Ectodermal cell (in vitro differentiated cells): ENCODE data around the gene KLHL11.
"Not testable (repeated sequence)": the region's sequence is repeated elsewhere in the genome, so short reads cannot be mapped to it uniquely, and the experiment has no call there.

Experiments used
- H3K27ac ChIP-seq: 2 replicates; pipeline ENCODE4 v1.7.0; 2013; ENCODE audit warnings: mild to moderate bottlenecking, low read depth, low read length; ENCODE audit not compliant: insufficient read depth, poor library complexity, severe bottlenecking
- H3K27me3 ChIP-seq: 2 replicates; pipeline ENCODE4 v1.7.0; 2013; ENCODE audit warnings: mild to moderate bottlenecking, low read length; ENCODE audit not compliant: insufficient read depth, control insufficient read depth, poor library complexity, severe bottlenecking
- H3K36me3 ChIP-seq: one replicate; pipeline ENCODE4 v1.7.0; 2013; ENCODE audit warnings: low read length; ENCODE audit not compliant: control insufficient read depth, insufficient read depth
- H3K4me1 ChIP-seq: one replicate; pipeline ENCODE4 v1.7.0; 2013; ENCODE audit warnings: low read length; ENCODE audit not compliant: control insufficient read depth, insufficient read depth
- H3K4me3 ChIP-seq: 2 replicates; pipeline ENCODE4 v1.7.0; 2013; ENCODE audit warnings: low read depth, low read length, control low read depth; ENCODE audit not compliant: insufficient read depth
- H3K9me3 ChIP-seq: 2 replicates; pipeline ENCODE4 v1.7.0; 2013; ENCODE audit warnings: mild to moderate bottlenecking, low read length, moderate library complexity; ENCODE audit not compliant: control insufficient read depth
- WGBS, 2 experiments: methylation state at CpG; one replicate each; pipeline ENCODE4 v1.1.7; 2013; ENCODE audit warnings: missing lambda C conversion rate in 2 of 2; 5-methylcytosine and 5-hydroxymethylcytosine counted together

Gene KLHL11

GRCh38 chr17:41839448-41839847, 25.8 kb downstream of the KLHL11 start:
- not testable (repeated sequence) for H3K27me3 ChIP-seq, H3K9me3 ChIP-seq, H3K4me3 ChIP-seq, H3K27ac ChIP-seq, H3K36me3 ChIP-seq, H3K4me1 ChIP-seq
- WGBS, 2 experiments: 84 to 100% methylated on average over 2 of the region's 2 CpGs

- Histone ChIP-seq H3K36me3 (no peaks in the 10 kb centered on the region), H3K4me3 (peak within 1 kb of the TSS; percentile 96), H3K27ac (no peak within 1 kb of the TSS), H3K4me1 (peaks cover 8% of the 10 kb centered on the region), H3K27me3 (peaks cover 6% of the 10 kb centered on the region), H3K9me3 (no peaks in the 10 kb centered on the region)
- 95% methylated on average over 15 of the region's 15 CpGs for WGBS, 2 experiments
Observed at GRCh38 chr17:41837761-41838538, 27.3 kb downstream of the KLHL11 start, which contains the start of gene KLHL10. KLHL10 (plus strand) TSS chr17:41837825; CDS start chr17:41837933, 108 bp downstream.

DNA sequence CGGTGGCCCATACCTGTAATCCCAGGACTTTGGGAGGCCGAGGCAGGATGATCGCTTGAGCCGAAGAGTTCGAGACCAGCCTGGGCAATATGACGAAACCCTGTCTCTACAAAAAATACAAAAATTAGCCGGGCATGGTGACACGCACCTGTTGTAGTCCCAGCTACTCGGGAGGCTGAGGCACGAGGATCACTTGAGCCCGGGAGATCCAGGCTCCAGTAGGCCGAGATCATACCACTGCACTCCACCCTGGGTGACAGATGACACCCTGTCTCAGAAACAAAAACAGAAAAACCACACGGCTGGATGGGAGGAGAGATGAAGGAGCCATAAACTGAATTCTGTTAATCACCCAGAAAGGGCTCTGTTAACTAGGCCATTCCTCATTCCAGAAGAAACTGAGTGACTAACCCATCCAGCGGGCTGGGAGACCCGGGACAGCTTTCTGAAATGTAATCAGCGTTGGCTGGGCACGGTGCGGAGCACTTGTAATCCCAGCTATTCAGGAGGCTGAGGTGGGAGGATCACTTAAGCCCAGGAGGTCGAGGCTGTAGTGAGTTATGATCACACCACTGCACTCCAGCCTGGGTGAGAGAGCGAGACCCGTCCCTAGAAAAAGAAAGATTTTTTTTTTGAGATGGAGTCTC, 28.6 kb downstream of the KLHL11 start:
- peaks cover 8% of the 10 kb centered on the region for H3K4me1 ChIP-seq
- H3K27me3 ChIP-seq: peaks cover 6% of the 10 kb centered on the region
- H3K27ac ChIP-seq: no peak overlapping the region
- WGBS, 2 experiments: 79 to 80% methylated on average over 21 of the region's 21 CpGs
- H3K36me3 ChIP-seq: peaks cover 8% of the 10 kb centered on the region
- H3K9me3 ChIP-seq: no peaks in the 10 kb centered on the region
- peak overlapping the region; percentile 96 for H3K4me3 ChIP-seq

DNA sequence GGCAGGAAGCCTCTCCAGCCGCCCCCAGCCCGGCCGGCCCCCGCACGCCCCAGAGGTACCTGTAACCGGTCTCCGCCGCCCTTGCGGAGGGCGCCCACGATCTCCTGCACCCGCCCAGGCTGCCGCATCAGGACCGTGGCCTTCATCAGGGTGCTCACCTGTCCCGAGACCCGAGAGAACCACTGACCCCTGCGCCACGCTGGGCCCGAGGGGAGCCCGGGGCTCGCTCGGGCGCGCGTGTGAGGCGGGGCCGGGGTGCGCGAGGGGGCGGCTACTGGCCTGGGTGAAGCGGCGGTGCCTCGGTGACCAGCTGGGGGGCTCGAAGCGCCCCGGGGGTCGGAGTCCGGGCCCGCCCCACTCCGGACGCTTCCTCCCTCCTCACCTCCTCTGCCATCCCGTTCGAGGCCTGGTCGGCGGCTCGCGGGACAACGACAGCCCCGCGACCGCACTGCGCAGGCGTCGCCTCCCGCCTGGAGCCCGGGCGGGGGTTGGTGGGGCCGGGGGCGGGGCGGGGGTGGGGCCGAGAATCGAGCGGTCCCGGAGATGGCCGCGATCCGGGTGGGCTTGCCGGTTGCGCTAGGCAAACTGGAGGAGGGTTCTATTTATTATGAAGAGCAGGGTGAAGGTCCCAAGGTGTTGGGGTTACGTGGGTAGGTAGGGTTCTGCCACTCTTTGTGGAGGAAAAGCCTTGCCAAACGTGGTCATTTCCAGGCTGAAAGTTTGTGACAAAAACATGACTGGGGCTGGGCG, 29.2 kb downstream of the KLHL11 start, which contains the start of gene NT5C3B:
Gene NT5C3B (minus strand): TSS at position 433 of the 750 bp plus-strand sequence. CDS start 39 bp downstream, at position 394.
- peaks cover 9% of the 10 kb centered on the region for H3K36me3 ChIP-seq
- no peaks in the 10 kb centered on the region for H3K9me3 ChIP-seq
- H3K27me3 ChIP-seq: peaks cover 6% of the 10 kb centered on the region
- H3K4me1 ChIP-seq: peaks cover 8% of the 10 kb centered on the region
- WGBS, 2 experiments: 1% methylated on average over 72 of the region's 72 CpGs
- H3K27ac ChIP-seq: no peak within 1 kb of the TSS
- peak within 1 kb of the TSS; percentile 96 for H3K4me3 ChIP-seq

- H3K4me3 ChIP-seq: peak overlapping the region; percentile 96
- H3K27ac ChIP-seq: no peak overlapping the region
- H3K4me1 ChIP-seq: peaks cover 8% of the 10 kb centered on the region
- peaks cover 9% of the 10 kb centered on the region for H3K36me3 ChIP-seq
- H3K27me3 ChIP-seq: peaks cover 6% of the 10 kb centered on the region
- WGBS, 2 experiments: 15 to 17% methylated on average over 13 of the region's 13 CpGs
- H3K9me3 ChIP-seq: no peaks in the 10 kb centered on the region
Observed at GRCh38 chr17:41835214-41835799, 29.9 kb downstream of the KLHL11 start.

DNA sequence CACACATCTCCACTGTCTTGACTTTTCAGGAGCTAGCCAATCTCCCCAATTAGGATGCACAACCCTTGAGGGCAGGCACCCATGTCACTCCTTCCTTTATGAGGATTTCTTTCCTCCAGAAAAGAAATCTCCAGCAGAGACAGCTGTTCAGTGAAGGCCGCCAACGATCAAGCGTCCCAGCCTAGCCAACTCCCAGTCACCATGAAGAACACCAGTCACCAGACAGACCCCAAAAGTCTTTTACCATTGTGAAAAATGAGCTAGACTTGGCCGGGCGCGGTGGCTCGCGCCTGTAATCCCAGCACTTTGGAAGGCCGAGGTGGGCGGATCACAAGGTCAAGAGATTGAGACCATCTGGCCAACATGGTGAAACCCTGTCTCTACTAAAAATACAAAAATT, 35.3 kb downstream of the KLHL11 start:
- H3K36me3 ChIP-seq: peaks cover 27% of the 10 kb centered on the region
- not testable (repeated sequence) for H3K27me3 ChIP-seq, H3K4me1 ChIP-seq, H3K27ac ChIP-seq, H3K9me3 ChIP-seq, H3K4me3 ChIP-seq
- WGBS, 2 experiments: 86 to 87% methylated on average over 10 of the region's 10 CpGs

DNA sequence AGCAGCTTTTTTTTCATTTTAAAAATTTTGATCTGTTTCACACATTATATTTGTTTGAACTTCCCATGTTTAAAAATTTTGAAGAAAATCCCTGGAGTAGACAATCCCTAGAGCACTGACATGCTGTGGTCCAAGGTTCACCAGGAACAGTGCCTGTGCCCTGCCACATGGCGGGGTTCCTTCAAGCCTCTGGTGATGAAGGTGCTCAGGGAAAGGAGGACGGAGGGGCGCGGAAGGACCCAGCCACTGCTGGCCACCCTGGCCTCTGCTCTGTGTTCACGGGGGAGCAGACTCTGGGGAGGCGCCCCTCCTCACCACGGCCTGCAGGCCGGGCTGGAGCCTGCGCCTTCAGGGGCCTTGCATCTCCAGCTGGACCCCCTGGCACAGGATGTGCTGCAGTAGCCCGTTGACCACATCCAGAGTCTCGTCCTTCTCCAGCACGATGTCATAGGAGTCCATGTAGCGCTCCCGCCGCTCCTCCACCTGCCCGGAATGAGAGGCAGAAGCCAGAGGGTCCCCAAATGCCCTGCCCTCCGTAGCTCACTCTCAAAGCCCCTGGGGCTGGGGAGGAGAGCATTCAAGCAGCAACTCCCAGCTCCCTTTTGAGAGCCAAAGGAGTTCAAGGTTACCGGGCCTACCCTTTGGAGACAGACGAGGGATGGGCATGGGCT, 39.9 kb downstream of the KLHL11 start:
- Histone ChIP-seq H3K36me3 (peaks cover 22% of the 10 kb centered on the region), H3K4me1 (peaks cover 11% of the 10 kb centered on the region), H3K4me3 (no peak overlapping the region), H3K9me3 (no peaks in the 10 kb centered on the region), H3K27me3 (no peaks in the 10 kb centered on the region), H3K27ac (no peak overlapping the region)
- WGBS, 2 experiments: 94 to 95% methylated on average over 19 of the region's 19 CpGs

GRCh38 chr17:41824086-41824485, 41.1 kb downstream of the KLHL11 start:
- H3K27ac ChIP-seq: no peak overlapping the region
- H3K4me1 ChIP-seq: peaks cover 18% of the 10 kb centered on the region
- 76 to 78% methylated on average over 7 of the region's 7 CpGs for WGBS, 2 experiments
- no peaks in the 10 kb centered on the region for H3K27me3 ChIP-seq
- peaks cover 18% of the 10 kb centered on the region for H3K36me3 ChIP-seq
- no peaks in the 10 kb centered on the region for H3K9me3 ChIP-seq
- H3K4me3 ChIP-seq: no peak overlapping the region

DNA sequence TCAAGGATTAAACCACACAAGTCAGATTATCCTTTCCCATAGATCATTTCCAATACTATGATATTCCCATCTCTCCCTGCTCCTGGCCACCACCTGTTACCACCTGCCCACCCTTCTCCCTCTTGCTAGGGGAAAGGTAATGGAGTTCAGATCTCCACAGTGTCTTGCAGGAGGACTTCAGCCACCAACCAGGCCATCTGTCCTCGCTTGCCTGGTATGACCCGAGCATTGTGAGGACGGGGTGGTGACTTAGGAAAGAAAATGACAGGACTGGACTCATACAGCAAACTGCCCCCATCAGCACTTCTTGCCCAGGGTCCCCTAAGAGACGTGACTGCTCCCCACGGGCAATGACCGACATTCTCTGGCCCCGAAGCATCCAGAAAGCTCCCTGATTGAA, 41.6 kb downstream of the KLHL11 start:
- no peaks in the 10 kb centered on the region for H3K9me3 ChIP-seq
- H3K4me3 ChIP-seq: no peak overlapping the region
- no peaks in the 10 kb centered on the region for H3K27me3 ChIP-seq
- 92 to 95% methylated on average over 7 of the region's 7 CpGs for WGBS, 2 experiments
- peaks cover 19% of the 10 kb centered on the region for H3K4me1 ChIP-seq
- H3K27ac ChIP-seq: no peak overlapping the region
- H3K36me3 ChIP-seq: peaks cover 18% of the 10 kb centered on the region
